Endothelial cell of umbilical vein (primary cell): ENCODE results near the gene SCYL3.

ENCODE experiments used
- EZH2 ChIP-seq: IDR thresholded peaks from 2 replicates; pipeline ENCODE4 v1.6.1; 2012; ENCODE audit warnings: borderline replicate concordance, low read depth, mild to moderate bottlenecking, moderate library complexity, low read length, inconsistent platforms; ENCODE audit not compliant: severe bottlenecking
- FOS ChIP-seq: IDR thresholded peaks from 2 replicates; pipeline ENCODE4 v1.6.1; 2011; ENCODE audit warnings: mild to moderate bottlenecking, low read length, moderate library complexity, borderline replicate concordance; ENCODE audit not compliant: insufficient read depth
- GATA2 ChIP-seq: IDR thresholded peaks from 2 replicates; pipeline ENCODE4 v1.7.0; 2011; ENCODE audit warnings: low read depth, mild to moderate bottlenecking, moderate library complexity, mixed read lengths, low read length; ENCODE audit not compliant: insufficient read length, insufficient read depth
- MYC ChIP-seq: IDR thresholded peaks from one replicate; pipeline ENCODE4 v1.6.1; 2011; ENCODE audit warnings: mild to moderate bottlenecking, low read depth, low read length
- POLR2A ChIP-seq: IDR thresholded peaks from 2 replicates; pipeline ENCODE4 v1.6.1; 2012; ENCODE audit warnings: low read depth, mild to moderate bottlenecking, control low read depth, low read length
- POLR2AphosphoS5 ChIP-seq: IDR thresholded peaks from 2 replicates; pipeline ENCODE4 v1.6.1; 2012; ENCODE audit warnings: low read depth, mild to moderate bottlenecking, control low read depth, low read length, moderate library complexity; ENCODE audit not compliant: insufficient read depth
- TF ChIP-seq, protein P1 (sequence below): IDR thresholded peaks from 2 replicates; pipeline ENCODE4 v1.6.1; 2011; ENCODE audit not compliant: insufficient read depth, insufficient read length
- TF ChIP-seq, protein P2 (sequence below), 2 donors: IDR thresholded peaks; 1 replicate in 1 of 2; 2 replicates in 1 of 2; pipeline ENCODE4 v1.5.1; 2011; ENCODE audit warnings: low read length in 2 of 2, mild to moderate bottlenecking in 2 of 2, moderate library complexity in 2 of 2, control low read depth in 1 of 2, inconsistent platforms in 1 of 2, low read depth in 1 of 2; ENCODE audit not compliant: insufficient read depth in 1 of 2; ENCODE audit errors: extremely low read depth in 1 of 2

DNA sequence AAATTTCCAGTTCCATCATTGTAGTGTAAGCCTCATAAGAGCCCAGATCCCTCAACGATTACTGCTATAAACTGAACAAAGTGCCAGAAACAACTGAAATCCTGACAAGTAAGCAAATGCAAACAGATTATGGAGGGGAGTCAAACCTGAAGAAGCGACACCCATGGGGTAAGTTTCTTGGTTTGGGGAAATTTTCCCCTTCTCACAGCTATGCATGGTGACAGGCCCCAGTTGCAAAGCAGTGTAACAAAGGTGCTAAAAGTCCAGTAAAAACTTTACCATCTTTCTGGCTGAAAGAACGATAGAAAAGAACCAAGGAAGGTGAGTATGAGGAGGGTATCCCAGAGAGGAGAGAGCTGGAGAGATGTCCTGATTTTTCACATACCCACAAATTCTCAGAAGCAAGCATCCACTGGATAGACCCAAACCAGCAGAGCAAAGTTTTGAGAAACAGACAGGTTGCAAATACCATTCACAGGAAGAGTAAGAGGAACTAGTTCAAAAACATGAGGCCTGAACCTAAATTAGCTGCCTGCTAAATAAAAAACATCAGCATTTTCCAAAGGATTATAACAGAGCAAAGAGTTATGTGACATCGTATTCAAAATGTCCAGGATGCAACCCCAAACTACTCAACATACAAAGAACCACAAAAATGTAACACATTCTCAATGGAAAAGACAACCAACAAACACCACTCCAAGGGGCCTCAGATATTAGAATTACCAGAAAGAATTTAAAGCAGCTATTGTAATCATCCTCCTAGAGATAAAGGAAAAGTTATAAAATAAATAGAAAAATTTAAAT is 14.5 kb downstream of the SCYL3 start:
- TF ChIP-seq, protein P1, sequence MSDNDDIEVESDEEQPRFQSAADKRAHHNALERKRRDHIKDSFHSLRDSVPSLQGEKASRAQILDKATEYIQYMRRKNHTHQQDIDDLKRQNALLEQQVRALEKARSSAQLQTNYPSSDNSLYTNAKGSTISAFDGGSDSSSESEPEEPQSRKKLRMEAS: no peak
- TF ChIP-seq, protein P2, sequence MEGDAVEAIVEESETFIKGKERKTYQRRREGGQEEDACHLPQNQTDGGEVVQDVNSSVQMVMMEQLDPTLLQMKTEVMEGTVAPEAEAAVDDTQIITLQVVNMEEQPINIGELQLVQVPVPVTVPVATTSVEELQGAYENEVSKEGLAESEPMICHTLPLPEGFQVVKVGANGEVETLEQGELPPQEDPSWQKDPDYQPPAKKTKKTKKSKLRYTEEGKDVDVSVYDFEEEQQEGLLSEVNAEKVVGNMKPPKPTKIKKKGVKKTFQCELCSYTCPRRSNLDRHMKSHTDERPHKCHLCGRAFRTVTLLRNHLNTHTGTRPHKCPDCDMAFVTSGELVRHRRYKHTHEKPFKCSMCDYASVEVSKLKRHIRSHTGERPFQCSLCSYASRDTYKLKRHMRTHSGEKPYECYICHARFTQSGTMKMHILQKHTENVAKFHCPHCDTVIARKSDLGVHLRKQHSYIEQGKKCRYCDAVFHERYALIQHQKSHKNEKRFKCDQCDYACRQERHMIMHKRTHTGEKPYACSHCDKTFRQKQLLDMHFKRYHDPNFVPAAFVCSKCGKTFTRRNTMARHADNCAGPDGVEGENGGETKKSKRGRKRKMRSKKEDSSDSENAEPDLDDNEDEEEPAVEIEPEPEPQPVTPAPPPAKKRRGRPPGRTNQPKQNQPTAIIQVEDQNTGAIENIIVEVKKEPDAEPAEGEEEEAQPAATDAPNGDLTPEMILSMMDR (IDR thresholded peaks at IDR 0.05; ENCODE audit: extremely low read depth in 1 of 2, insufficient read depth in 1 of 2, low read depth in 1 of 2, low read length in 2 of 2): no peak
- no peak for TF ChIP-seq EZH2
- TF ChIP-seq POLR2AphosphoS5: no peak
- no peak for TF ChIP-seq POLR2A
- TF ChIP-seq GATA2: no peak
- TF ChIP-seq MYC: no peak
- TF ChIP-seq FOS: no peak
